Measurements from ENCODE around the gene GPD1.

Gene GPD1

GRCh38 chr12:50103767-50104321 lies at the start of gene GPD1:
GPD1 (plus strand) TSS chr12:50104008; CDS start chr12:50104051, 43 bp downstream.
- no peak for TF ChIP-seq CTCF (conservative IDR thresholded peaks at IDR 0.05; ENCODE audit: low read depth, low read length)
- no peak within 1 kb of the TSS for H3K4me3 ChIP-seq (ENCODE audit: low read depth, low read length)
- peak; percentile 61 for DNase-seq (ENCODE audit: low read depth)

GRCh38 chr12:50055831-50056638 lies 47.8 kb upstream of the GPD1 start:
- DNase-seq (ENCODE audit: low read depth) = peak; percentile 66

GRCh38 chr12:50056639-50056976 lies 47.2 kb upstream of the GPD1 start:
- DNase-seq (ENCODE audit: low read depth) = no peak
- no peak for TF ChIP-seq CTCF (conservative IDR thresholded peaks at IDR 0.05; ENCODE audit: low read depth, low read length)
- H3K4me3 ChIP-seq (ENCODE audit: low read depth, low read length) = no peak overlapping the region

More at GRCh38 chr12:50055831-50056638, 47.8 kb upstream of the GPD1 start:
- H3K4me3 ChIP-seq (ENCODE audit: low read depth, low read length) = peak overlapping the region; percentile 11
- peak; percentile 99 for TF ChIP-seq CTCF (conservative IDR thresholded peaks at IDR 0.05; ENCODE audit: low read depth, low read length)

GRCh38 chr12:50057000-50057841 lies 46.6 kb upstream of the GPD1 start, which contains the start of gene ASIC1:
ASIC1 (plus strand) TSS chr12:50057596; CDS start chr12:50058767, 1,171 bp downstream.
- peak within 1 kb of the TSS; percentile 60 for H3K4me3 ChIP-seq (ENCODE audit: low read depth, low read length)
- peak; percentile 67 for DNase-seq (ENCODE audit: low read depth)
- no peak for TF ChIP-seq CTCF (conservative IDR thresholded peaks at IDR 0.05; ENCODE audit: low read depth, low read length)

- TF ChIP-seq CTCF (conservative IDR thresholded peaks at IDR 0.05; ENCODE audit: low read depth, low read length) = no peak
- H3K4me3 ChIP-seq (ENCODE audit: low read depth, low read length) = peak overlapping the region; percentile 60
- no peak for DNase-seq (ENCODE audit: low read depth)
These were observed 45.7 kb upstream of the GPD1 start for GRCh38 chr12:50057896-50058670.

GRCh38 chr12:50058743-50059312 lies 45.0 kb upstream of the GPD1 start:
- no peak overlapping the region for H3K4me3 ChIP-seq (ENCODE audit: low read depth, low read length)
- no peak for DNase-seq (ENCODE audit: low read depth)
- TF ChIP-seq CTCF (conservative IDR thresholded peaks at IDR 0.05; ENCODE audit: low read depth, low read length) = no peak
